NCI-H1436 (cell line): ENCODE results near the gene PGGHG.
A peak's percentile ranks its signal among the peaks of the same experiment; 100 is the strongest.
"Not testable (repeated sequence)": the region's sequence is repeated elsewhere in the genome, so short reads cannot be mapped to it uniquely, and the experiment has no call there.

ENCODE experiments used
- DNase-seq: peaks from one replicate; lab custom pipeline; 2025; lab: John Stamatoyannopoulos, UW

Gene PGGHG

GRCh38 chr11:297586-298405 is 8.9 kb downstream of the PGGHG start:
- no peak for DNase-seq

GRCh38 chr11:298406-299065 is 9.6 kb downstream of the PGGHG start:
- DNase-seq, result no peak

GRCh38 chr11:299081-299891 is 10.4 kb downstream of the PGGHG start, which contains the start of gene IFITM5:
TSS of gene IFITM5 (minus strand) at chr11:299526. CDS start at chr11:299490, 36 bp downstream.
- no peak for DNase-seq

GRCh38 chr11:299951-300735 is 11.2 kb downstream of the PGGHG start:
- peak; percentile 33 for DNase-seq

- DNase-seq, result no peak
These were observed 14.4 kb downstream of the PGGHG start for GRCh38 chr11:303363-303762.

GRCh38 chr11:304061-304506 is 15.2 kb downstream of the PGGHG start:
- no peak for DNase-seq

GRCh38 chr11:304915-305843 is 16.3 kb downstream of the PGGHG start:
- peak; percentile 26 for DNase-seq

- DNase-seq, result no peak
These were observed 16.9 kb downstream of the PGGHG start for GRCh38 chr11:305844-306211.

- no peak for DNase-seq
These were observed 17.9 kb downstream of the PGGHG start for GRCh38 chr11:306645-307371.

- not testable (repeated sequence) for DNase-seq
These were observed 19.1 kb downstream of the PGGHG start, which contains the start of gene IFITM2 for GRCh38 chr11:307766-308708. TSS of gene IFITM2 (plus strand) at chr11:307816. CDS start at chr11:308193, 377 bp downstream.

GRCh38 chr11:308740-309665 is 20.1 kb downstream of the PGGHG start:
- DNase-seq, result not testable (repeated sequence)

GRCh38 chr11:309979-310572 is 21.1 kb downstream of the PGGHG start:
- not testable (repeated sequence) for DNase-seq

- not testable (repeated sequence) for DNase-seq
These were observed 22.3 kb downstream of the PGGHG start for GRCh38 chr11:311013-311748.

GRCh38 chr11:312092-312816 is 23.3 kb downstream of the PGGHG start:
- DNase-seq, result no peak

GRCh38 chr11:313304-313786 is 24.4 kb downstream of the PGGHG start:
- DNase-seq, result no peak
